Pancreas (tissue), 10 donors: ENCODE data around the gene GAMT. TPM values are rescaled to one million over a fixed set of nuclear protein-coding genes. Genes with fewer than 3 reads are reported as not detected.

ENCODE experiments used
- ATAC-seq, 4 donors: fragments of 200-7000 bp; cut with Tn5 transposase; one replicate each; pipeline versions ENCODE4 v1.8.0 to v1.9.1; 2020; ENCODE audit warnings: mild to moderate bottlenecking in 4 of 4, moderate library complexity in 4 of 4
- DNase-seq, 6 donors: peaks; one replicate each; pipeline ENCODE4 v3.0.0-alpha.2; 2020
- FAIRE-seq: peaks from 2 replicates; lab custom pipeline; 2012; peaks lifted over from hg19 to GRCh38; lab: Jason Lieb, UNC
- H3K27ac ChIP-seq, 4 donors: fragments of 200-600 bp; sonication (generic); 1 replicate in 3 of 4; 2 replicates in 1 of 4; pipeline versions ENCODE4 v1.5.0 to v1.8.0; 2020
- H3K27me3 ChIP-seq, 4 donors: fragments of 200-600 bp; one replicate each; pipeline ENCODE4 v1.8.0; 2021
- H3K36me3 ChIP-seq, 3 donors: fragments of 200-600 bp; sonication (generic) in 1 of 3; one replicate each; pipeline versions ENCODE4 v1.5.0 to v1.8.0; 2020 to 2021
- H3K4me1 ChIP-seq, 3 donors: fragments of 200-600 bp; one replicate each; pipeline ENCODE4 v1.8.0; 2021
- H3K4me3 ChIP-seq, 4 donors: fragments of 200-600 bp; sonication (generic) in 2 of 4; one replicate each; pipeline versions ENCODE4 v1.5.0 to v1.8.0; 2020 to 2021
- H3K9me3 ChIP-seq, 4 donors: fragments of 200-600 bp; one replicate each; pipeline ENCODE4 v1.8.0; 2021
- CTCF ChIP-seq, 4 donors: fragments of 200-600 bp; sonication (generic) in 3 of 4; IDR thresholded peaks; one replicate each; pipeline versions ENCODE4 v1.5.0 to v1.8.0; 2021; ENCODE audit warnings: antibody characterized with exemption in 4 of 4
- WGBS, 2 donors: extraction: QIAGEN DNeasy Blood & Tissue Kit; methylation state at CpG; one replicate each; pipeline ENCODE4 v1.1.7; 2013; 5-methylcytosine and 5-hydroxymethylcytosine counted together
- intact Hi-C, 3 donors: fragments of 100-400 bp; cut with DNase I; formaldehyde crosslinking; loops; one replicate each; pipeline versions ENCODE4 v1.11.1 to v1.14.2; 2022
- polyA plus RNA-seq, 2 donors: library from polyadenylated mRNA; stranded (reverse); fragments of 200-250 nt; gene quantifications; one replicate each; pipeline ENCODE4 v1.2.3, GENCODE V29; 2013
- total RNA-seq, 6 donors: library from RNA; stranded (reverse); fragmentation: NEBNext Ultra II Directional in 4 of 6; extraction: Animal tissue kit (Norgen Biotek cat#: 25700) in 4 of 6; gene quantifications; one replicate each; pipeline versions ENCODE4 v1.2.1 to v1.2.4, GENCODE V29; 2021 to 2023
- donor health status: healthy with polysubstance abuse.
- donor health status: DM: no; HTN: no; CAD: no; lungs with moderate emphysema.
- donor health status: DM: no; HTN: no; CAD: no.
- donor health status: control.
- donor health status: control.
- donor health status: Bipolar disorder and iron deficiency.
- donor health status: DM: yes; HTN: yes; CAD: no.
- donor health status: DM: no; HTN: no; CAD: no.
- donor health status: DM: no; HTN: no; CAD: no.
- donor health status: DM: yes; HTN: yes; CAD: no.

The GAMT gene
- total RNA-seq = 100 to 1,000 TPM in 1 of 6 donors, 10 to 100 TPM in 5; 46.2 to 116 (median 64.4) TPM
- polyA plus RNA-seq = 100 to 1,000 TPM in 1 of 2 donors, 10 to 100 TPM in 1; 65.2 to 200 TPM

- Histone ChIP-seq H3K9me3 (no peaks in the 10 kb centered on the region), H3K27ac (peak within 1 kb of the TSS; percentile 57 to 77 (median 66)), H3K4me3 (peak within 1 kb of the TSS; percentile 47 to 96 (median 85)), H3K4me1 (peaks cover 0 to 10% (median 7%) of the 10 kb centered on the region in 3 donors), H3K27me3 (no peaks in the 10 kb centered on the region), H3K36me3 (no peaks in the 10 kb centered on the region)
- FAIRE-seq = no peak
- WGBS, 2 donors = 1% methylated on average over 65 to 87 of the region's 87 CpGs
- peak; percentile 66 to 75 (median 68) for ATAC-seq
- TF ChIP-seq CTCF (IDR thresholded peaks at IDR 0.05) = peak in 3 of 4 donors; percentile 14 to 43 (median 36)
- intact Hi-C loops = no loop called here
- DNase-seq = peak in 2 of 6 donors; percentile 72 to 83
These were observed at the start of gene GAMT for GRCh38 chr19:1401138-1401888. GAMT (minus strand) TSS chr19:1401542; CDS start chr19:1401476, 66 bp downstream.

- peaks cover 0 to 17% (median 4%) of the 10 kb centered on the region in 4 donors for H3K27me3 ChIP-seq
- no peak within 1 kb of the TSS for H3K4me3 ChIP-seq
- intact Hi-C loops = loop anchor here in 1 of 3 donors (10.0 kb wide), 1 partner anchor 65 kb away; the partner anchor contains the start of gene ADAMTSL5
- TF ChIP-seq CTCF (IDR thresholded peaks at IDR 0.05) = no peak
- H3K27ac ChIP-seq = no peak within 1 kb of the TSS
- DNase-seq = peak in 2 of 6 donors; percentile 36 to 58
- no peaks in the 10 kb centered on the region for H3K36me3 ChIP-seq
- ATAC-seq = no peak
- no peaks in the 10 kb centered on the region for H3K9me3 ChIP-seq
- FAIRE-seq = no peak
- peaks cover 0 to 18% (median 0%) of the 10 kb centered on the region in 3 donors for H3K4me1 ChIP-seq
- 9 to 10% methylated on average over 52 to 74 of the region's 74 CpGs for WGBS, 2 donors
These were observed 48.4 kb upstream of the GAMT start, which contains the start of gene APC2 for GRCh38 chr19:1449467-1450442. APC2 (plus strand) TSS chr19:1450121; CDS start chr19:1453002, 2,881 bp downstream.

GRCh38 chr19:1447944-1448343 is 46.6 kb upstream of the GAMT start:
- intact Hi-C loops = loop anchor here in 1 of 3 donors (10.0 kb wide), 1 partner anchor 67 kb away; the partner anchor contains the start of gene ADAMTSL5
- ATAC-seq (no peak), FAIRE-seq (no peak), DNase-seq (peak in 1 of 6 donors; percentile 70)
- peaks cover 0 to 17% (median 4%) of the 10 kb centered on the region in 4 donors for H3K27me3 ChIP-seq
- WGBS, 2 donors = 68 to 72% methylated on average over 9 of the region's 9 CpGs
- no peak for TF ChIP-seq CTCF (IDR thresholded peaks at IDR 0.05)
- H3K9me3 ChIP-seq = no peaks in the 10 kb centered on the region
- no peak overlapping the region for H3K27ac ChIP-seq
- no peak overlapping the region for H3K4me3 ChIP-seq
- no peaks in the 10 kb centered on the region for H3K36me3 ChIP-seq
- peaks cover 0 to 13% (median 0%) of the 10 kb centered on the region in 3 donors for H3K4me1 ChIP-seq

- Histone ChIP-seq H3K36me3 (no peaks in the 10 kb centered on the region), H3K9me3 (no peaks in the 10 kb centered on the region), H3K27me3 (peaks cover 0 to 17% (median 4%) of the 10 kb centered on the region in 4 donors), H3K4me3 (no peak overlapping the region), H3K27ac (no peak overlapping the region), H3K4me1 (peaks cover 0 to 13% (median 0%) of the 10 kb centered on the region in 3 donors)
- no peak for TF ChIP-seq CTCF (IDR thresholded peaks at IDR 0.05)
- intact Hi-C loops = loop anchor here in 1 of 3 donors (10.0 kb wide), 1 partner anchor 67 kb away; the partner anchor contains the start of gene ADAMTSL5
- FAIRE-seq (no peak), ATAC-seq (no peak), DNase-seq (no peak)
- 17 to 27% methylated on average over 4 of the region's 4 CpGs for WGBS, 2 donors
These were observed 46.2 kb upstream of the GAMT start for GRCh38 chr19:1447504-1447903.
